K562 (cell line): ENCODE measurements around the gene LMNA. TPM values are rescaled to one million over a fixed set of nuclear protein-coding genes. Genes with fewer than 3 reads are reported as not detected.
A peak's percentile ranks its signal among the peaks of the same experiment; 100 is the strongest.

Source experiments
- ATF6 ChIP-seq: sonication (generic); formaldehyde crosslinking; IDR thresholded peaks from 2 replicates; pipeline ENCODE4 v1.4.0; 2020; ENCODE audit warnings: mild to moderate bottlenecking, missing genetic modification reagents
- DACH1 ChIP-seq: fragments of 450-650 bp; IDR thresholded peaks from 2 replicates; pipeline ENCODE4 v1.6.1; 2018; ENCODE audit not compliant: partially characterized antibody
- DNMT1 ChIP-seq: fragments of 450-650 bp; IDR thresholded peaks from 2 replicates; pipeline ENCODE4 v1.6.1; 2016; ENCODE audit warnings: antibody characterized with exemption, mild to moderate bottlenecking
- FIP1L1 ChIP-seq: fragments of 200-400 bp; formaldehyde crosslinking; IDR thresholded peaks from 2 replicates; pipeline ENCODE4 v1.6.1; 2018; ENCODE audit warnings: mild to moderate bottlenecking, low read depth, low read length; ENCODE audit not compliant: poor library complexity, severe bottlenecking
- HDAC2 ChIP-seq: fragments of 450-650 bp; IDR thresholded peaks from 2 replicates; pipeline ENCODE4 v1.6.1; 2016; ENCODE audit warnings: mild to moderate bottlenecking
- HMBOX1 ChIP-seq: sonication (generic); IDR thresholded peaks from 2 replicates; pipeline ENCODE4 v1.6.1; 2016
- HNRNPH1 ChIP-seq: fragments of 200-400 bp; formaldehyde crosslinking; optimal IDR thresholded peaks from 2 replicates; pipeline ENCODE3; 2017; ENCODE audit warnings: low read depth, mild to moderate bottlenecking, low read length, moderate library complexity
- HSF4 ChIP-seq: fragments of 250-450 bp; sonication (Bioruptor Pico); IDR thresholded peaks from 2 replicates; pipeline ENCODE4 v2.1.2; 2022; ENCODE audit warnings: mild to moderate bottlenecking, moderate library complexity, borderline replicate concordance
- MTA3 ChIP-seq: fragments of 450-650 bp; formaldehyde crosslinking; IDR thresholded peaks from 2 replicates; pipeline ENCODE4 v1.6.1; 2017; ENCODE audit warnings: mild to moderate bottlenecking, borderline replicate concordance
- NCOA1 ChIP-seq: fragments of 450-650 bp; IDR thresholded peaks from 2 replicates; pipeline ENCODE4 v1.6.1; 2016; ENCODE audit warnings: low read depth
- PHTF2 ChIP-seq: fragments of 250-450 bp; sonication (Bioruptor Pico); IDR thresholded peaks from 2 replicates; pipeline ENCODE4 v1.5.0; 2021; ENCODE audit warnings: mild to moderate bottlenecking
- RNF2 ChIP-seq: sonication (generic); IDR thresholded peaks from 2 replicates; pipeline ENCODE4 v1.6.1; 2016
- SMAD2 ChIP-seq: fragments of 150-350 bp; IDR thresholded peaks from 2 replicates; pipeline ENCODE4 v1.6.1; 2014; ENCODE audit warnings: low read depth, mild to moderate bottlenecking, low read length
- TSHZ1 ChIP-seq: fragments of 250-450 bp; sonication (Bioruptor Pico); IDR thresholded peaks from 2 replicates; pipeline ENCODE4 v1.4.0; 2020; ENCODE audit warnings: mild to moderate bottlenecking, moderate library complexity
- U2AF1 ChIP-seq: fragments of 200-400 bp; formaldehyde crosslinking; optimal IDR thresholded peaks from 2 replicates; pipeline ENCODE3; 2017; ENCODE audit warnings: mild to moderate bottlenecking, low read depth, low read length, moderate library complexity
- UBTF ChIP-seq, 2 experiments: IDR thresholded peaks; 2 replicates each; pipeline ENCODE4 v1.6.1; 2012; ENCODE audit warnings: improper control_type of control experiment in 2 of 2, low read depth in 2 of 2, low read length in 2 of 2, borderline replicate concordance in 1 of 2
- ZNF184 ChIP-seq: sonication (generic); formaldehyde crosslinking; IDR thresholded peaks from 2 replicates; pipeline ENCODE4 v1.5.0; 2020; ENCODE audit warnings: missing genetic modification reagents
- ZNF589 ChIP-seq: fragments of 200-800 bp; sonication (Bioruptor generic); IDR thresholded peaks from 2 replicates; pipeline ENCODE4 v1.6.1; 2016; ENCODE audit warnings: low read depth, missing genetic modification characterization, missing compliant biosample characterization
- polyA plus RNA-seq, 8 experiments: library from polyadenylated mRNA; depleted of rRNA in 4 of 8; stranded (reverse) in 5 of 8; unstranded in 3 of 8; fragments of >200 nt; fragmentation: Nextera tagmentation in 2 of 8; fragmentation: Illumina TruSeq in 1 of 8; extraction: Ambion mirVana in 2 of 8; extraction: Trizol in 1 of 8; gene quantifications; 2 replicates each; pipeline versions ENCODE4 v1.2.1 to v1.2.3, GENCODE V29; 2011 to 2014; ENCODE audit warnings: inconsistent platforms in 1 of 8, missing spikeins in 1 of 8
- total RNA-seq, 7 experiments: library from RNA; depleted of rRNA in 6 of 7; stranded (reverse); fragments of >200 nt in 6 of 7; fragmentation: Illumina TruSeq in 2 of 7; extraction: Trizol in 2 of 7; gene quantifications; 2 replicates each; pipeline versions ENCODE4 v1.2.1 to v1.2.3, GENCODE V29; 2011 to 2021; ENCODE audit warnings: low replicate concordance in 1 of 7

The LMNA gene
- total and polyA plus RNA-seq, 9 of the 15 experiments (the other 6 are each of a cell fraction or from before 2014, with no cell fraction given): 1.00 to 347 (median 88.2) TPM

GRCh38 chr1:156129687-156130577 is 15.4 kb downstream of the LMNA start (continued):
- TF ChIP-seq TSHZ1 (CRISPR knock-in tag) (no peak), HNRNPH1 (no peak), U2AF1 (no peak), ZNF184 (no peak), DNMT1 (no peak), RNF2 (no peak), HMBOX1 (no peak; the same call in 1 of the 2 replicates), UBTF (IDR thresholded peaks at IDR 0.05; ENCODE audit: borderline replicate concordance in 1 of 2, low read depth in 2 of 2, low read length in 2 of 2) (no peak), DACH1 (no peak), HSF4 (CRISPR knock-in tag) (no peak), ATF6 (CRISPR knock-in tag) (no peak), ZNF589 (CRISPR knock-in tag) (no peak), MTA3 (0 out of 2 replicates have a peak, but pooled peaks have one; percentile 29), SMAD2 (no peak), PHTF2 (no peak), HDAC2 (peak; percentile 32; the same call in 1 of the 2 replicates), NCOA1 (no peak), FIP1L1 (no peak)
